HG03060 (cell line): ENCODE measurements around the gene C19orf25.
"Not testable (repeated sequence)": the region's sequence is repeated elsewhere in the genome, so short reads cannot be mapped to it uniquely, and the experiment has no call there.

Experiments used
- ATAC-seq: cut with Tn5 transposase; IDR thresholded peaks from one replicate; pipeline ENCODE4 v1.9.1; 2021; ENCODE audit warnings: low read depth, moderate number of reproducible peaks; ENCODE audit not compliant: unreplicated experiment

Gene C19orf25

DNA sequence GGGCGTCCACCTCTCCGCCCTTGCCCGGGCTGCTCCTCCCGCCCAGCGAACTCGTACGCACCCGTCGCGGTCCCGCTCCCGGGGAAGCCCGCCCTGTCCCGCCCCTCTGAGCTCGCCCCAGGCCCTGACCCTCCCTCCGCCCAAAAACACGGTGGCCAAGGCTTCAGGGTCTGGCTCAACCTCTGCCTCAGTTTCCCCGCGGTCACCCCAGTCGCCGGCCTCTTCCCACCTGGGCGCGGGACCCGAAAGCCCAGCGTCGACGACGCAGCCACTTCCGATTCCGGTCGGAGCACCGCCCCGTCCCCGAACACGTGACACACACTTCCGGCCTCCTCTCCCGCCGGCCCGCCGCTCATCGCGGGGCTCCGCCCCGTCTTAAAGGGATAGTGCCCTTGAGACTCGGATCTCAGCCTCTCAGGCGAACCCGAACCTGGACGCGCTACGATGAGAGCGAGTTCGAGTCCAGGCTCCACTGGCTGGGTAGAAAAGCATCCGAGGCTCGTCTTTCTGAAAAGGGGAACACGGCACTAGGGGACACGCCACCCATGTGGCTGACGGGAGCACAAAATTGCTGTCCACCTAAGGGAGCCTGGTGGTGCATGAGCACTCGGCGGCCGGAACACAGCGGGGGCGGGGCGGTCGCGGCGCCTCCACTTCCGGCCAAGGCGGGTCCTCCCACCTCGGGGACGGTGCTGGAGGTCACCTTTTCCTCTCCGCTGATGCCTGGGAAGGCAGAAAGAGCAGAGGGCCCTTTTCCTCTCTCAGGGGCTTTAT is at the start of gene C19orf25:
Gene C19orf25 (minus strand): TSS at position 282 of the 774 bp plus-strand sequence. CDS start 312 bp downstream, outside the sequence.
- peak; percentile 61 for ATAC-seq

DNA sequence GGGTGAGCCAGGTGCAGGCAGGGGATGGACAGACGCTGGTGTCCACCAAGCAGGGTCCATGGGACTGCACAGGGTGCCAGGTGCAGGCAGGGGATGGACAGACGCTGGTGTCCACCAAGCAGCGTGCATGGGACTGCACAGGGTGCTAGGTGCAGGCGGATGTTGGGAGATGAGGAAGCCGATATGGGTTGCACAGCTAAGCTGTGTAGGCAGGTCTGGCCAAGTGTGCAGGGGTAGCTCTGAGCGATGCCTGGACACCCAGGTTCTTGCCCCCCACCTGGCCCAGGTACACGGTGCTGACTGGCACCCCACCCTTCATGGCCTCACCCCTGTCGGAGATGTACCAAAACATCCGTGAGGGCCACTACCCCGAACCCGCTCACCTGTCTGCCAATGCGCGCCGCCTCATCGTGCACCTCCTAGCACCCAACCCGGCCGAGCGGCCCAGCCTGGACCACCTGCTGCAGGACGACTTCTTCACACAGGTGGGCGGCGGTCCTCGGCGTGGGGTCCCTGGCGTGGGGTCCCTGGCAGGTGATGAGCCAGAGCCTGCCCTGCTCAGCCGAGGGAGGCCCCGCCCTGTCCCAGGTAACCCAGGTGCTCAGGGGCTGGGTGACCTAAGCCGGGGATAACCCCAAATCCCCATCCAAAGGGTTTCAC is 48.8 kb upstream of the C19orf25 start:
- ATAC-seq = no peak

DNA sequence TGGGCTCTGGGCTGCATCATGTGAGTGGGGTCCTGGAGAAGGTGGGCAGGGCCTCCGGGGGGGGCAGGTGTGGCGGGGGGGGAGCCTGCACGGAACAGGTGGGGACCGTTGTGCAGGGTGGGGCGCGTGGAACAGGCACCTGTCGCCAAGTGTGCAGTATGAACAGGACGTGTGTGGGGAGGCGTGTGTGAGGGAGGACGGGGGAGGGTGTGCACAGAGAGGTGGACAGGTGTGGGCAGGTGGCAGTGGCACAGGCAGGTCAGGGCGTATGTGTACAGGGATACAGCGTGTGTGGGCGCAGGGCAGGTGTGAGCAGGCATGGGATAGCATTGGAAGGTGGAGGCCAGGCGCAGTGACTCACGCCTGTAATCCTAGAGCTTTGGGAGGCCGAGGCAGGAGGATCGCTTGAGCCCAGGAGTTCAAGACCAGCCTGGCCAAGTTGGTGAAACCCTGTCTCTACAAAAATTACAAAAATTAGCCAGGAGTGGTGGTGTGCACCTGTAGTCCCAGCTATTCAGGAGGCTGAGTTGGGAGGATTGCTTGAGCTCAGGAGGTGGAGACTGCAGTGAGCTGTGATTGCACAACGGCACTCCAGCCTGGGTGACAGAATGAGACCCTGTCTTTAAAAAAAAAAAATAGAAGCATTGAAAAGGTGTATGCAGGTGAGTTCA is 48.1 kb upstream of the C19orf25 start:
- no peak for ATAC-seq

DNA sequence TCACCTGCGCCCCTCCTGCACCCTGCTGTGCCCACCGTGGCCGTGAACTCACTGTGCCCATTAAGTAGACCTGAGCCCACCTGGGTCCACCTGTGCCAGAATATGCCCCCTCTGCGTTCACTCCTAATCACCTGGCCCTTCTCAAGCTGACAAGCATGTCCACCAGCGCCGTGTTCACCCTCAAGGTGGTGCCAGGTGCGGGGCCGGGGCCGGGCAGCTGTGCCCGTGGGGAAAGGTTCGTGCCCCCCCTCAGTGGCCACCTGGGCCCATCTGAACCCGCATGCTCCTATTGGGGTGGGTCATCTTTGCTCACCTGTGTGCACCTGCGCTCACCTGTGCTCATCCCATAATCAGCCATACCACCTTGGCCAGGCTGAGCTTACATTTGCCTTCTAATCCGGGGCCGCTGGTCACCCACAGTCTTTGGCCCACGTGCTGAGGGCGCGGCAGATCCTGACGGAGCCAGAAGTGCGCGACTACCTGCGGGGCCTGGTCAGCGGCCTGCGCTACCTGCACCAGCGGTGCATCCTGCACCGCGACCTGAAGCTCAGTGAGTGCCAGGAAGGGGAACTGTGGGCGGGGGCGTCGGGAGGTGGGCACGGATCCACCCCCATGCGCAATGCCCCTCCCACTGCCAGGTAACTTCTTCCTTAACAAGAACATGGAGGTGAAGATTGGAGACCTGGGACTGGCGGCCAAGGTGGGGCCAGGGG is 47.2 kb upstream of the C19orf25 start:
- no peak for ATAC-seq

DNA sequence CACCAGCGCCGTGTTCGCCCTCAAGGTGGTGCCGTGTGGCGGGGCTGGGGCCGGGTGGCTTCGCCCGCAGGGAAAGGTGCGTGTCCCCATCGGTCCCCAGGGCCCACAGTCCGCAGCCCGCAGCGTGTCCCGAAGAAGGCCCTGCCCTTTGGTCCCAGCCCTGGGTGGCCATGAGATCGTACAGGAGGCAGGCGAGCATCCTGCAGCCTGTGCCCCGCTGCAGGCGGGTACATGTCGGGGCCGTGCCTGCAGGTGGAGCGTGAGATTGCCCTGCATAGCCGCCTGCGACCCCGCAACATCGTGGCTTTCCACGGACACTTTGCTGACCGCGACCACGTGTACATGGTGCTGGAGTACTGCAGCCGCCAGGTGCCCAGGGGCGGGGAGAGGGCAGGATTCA is 46.3 kb upstream of the C19orf25 start:
- no peak for ATAC-seq

DNA sequence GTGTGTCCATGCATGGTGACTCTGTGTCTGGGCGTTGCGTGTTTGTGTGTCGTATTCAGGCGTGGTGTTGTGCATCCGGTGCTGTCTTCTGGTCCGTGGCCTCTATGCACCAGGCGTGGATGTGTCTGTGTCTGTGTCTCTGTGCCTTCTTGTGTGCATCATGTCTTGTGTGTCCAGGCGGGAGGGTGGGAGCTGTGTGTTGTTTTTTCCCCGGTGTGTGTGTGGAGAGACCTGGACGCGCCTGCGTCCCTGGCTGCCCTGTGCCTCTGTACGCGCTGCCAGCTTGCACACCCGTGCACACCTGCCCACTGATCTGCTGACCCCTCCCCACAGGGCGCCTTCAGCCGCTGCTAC is 45.9 kb upstream of the C19orf25 start:
- no peak for ATAC-seq

DNA sequence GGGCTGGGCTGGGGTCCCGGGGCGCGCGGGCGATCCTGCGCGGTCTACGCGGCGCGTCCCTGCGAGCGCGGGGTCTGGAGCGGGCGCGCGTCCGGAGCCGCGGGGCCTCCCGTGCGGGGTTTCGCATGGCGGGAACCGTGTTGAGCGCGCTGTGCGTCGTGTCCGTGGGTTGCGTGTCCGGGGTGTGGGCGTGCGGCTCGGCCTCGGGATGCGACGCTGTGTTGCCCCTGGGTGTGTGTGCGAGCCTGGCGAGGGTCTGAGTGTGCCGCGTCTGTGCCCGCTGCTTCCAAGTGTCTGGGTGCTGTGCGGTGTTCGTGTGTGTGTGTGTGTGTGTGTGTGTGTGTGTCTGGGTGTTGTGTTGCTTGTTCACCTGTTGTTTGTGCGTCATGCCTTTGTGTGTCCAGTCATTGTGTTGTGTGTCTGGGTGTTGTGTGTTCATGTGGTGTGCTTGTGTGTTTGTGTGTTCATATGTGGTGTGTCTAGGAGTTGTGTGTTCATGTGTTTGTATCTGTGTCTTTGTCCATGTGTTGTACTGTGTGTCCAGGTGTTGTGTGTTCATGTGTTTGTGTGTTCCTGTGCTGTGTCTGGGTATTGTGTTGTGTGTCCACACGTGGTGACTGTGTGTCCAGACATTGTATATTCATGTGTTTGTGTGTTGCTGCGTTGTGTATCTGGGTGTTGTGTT is 45.4 kb upstream of the C19orf25 start:
- ATAC-seq = no peak

DNA sequence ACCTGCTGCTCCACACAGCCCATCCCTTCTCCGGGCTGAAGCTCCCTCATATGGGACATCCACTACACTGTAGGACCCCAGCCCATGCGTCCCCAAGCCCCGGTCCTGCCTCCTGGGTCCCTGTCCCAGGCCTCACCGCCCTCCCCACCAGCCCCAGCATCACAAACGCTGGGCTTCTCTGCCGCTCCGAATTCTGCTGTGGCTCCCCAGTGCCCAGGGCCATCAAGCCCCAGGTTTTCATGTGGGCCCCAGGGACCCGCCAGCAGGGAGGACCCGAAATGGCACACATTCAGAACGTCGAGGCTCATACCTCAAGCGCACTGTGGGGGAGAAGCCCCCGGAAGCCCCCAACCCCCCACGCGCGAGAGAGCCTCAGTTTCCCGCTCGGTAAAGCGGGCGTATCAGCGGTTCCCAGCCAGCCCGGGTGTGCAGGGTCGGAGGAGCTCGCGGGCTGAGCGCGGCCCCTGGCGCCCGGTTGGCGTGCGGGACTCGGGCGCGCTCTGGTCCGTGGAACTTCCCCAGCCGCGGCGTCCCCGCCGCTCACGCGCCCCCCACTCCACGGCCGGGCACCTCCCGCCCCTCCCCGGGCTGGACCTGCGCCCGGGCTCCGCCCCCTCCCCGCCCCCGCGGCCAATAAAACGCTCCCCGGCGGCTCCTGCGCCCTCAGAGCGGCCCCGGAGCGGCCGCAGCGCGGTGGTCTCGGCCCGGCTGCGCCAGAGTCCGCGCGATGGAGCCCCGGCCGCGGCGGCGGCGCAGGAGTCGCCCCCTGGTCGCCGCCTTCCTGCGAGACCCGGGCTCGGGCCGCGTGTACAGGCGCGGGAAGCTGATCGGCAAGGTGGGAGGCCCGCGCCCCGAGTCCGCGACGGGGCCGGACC is 44.6 kb upstream of the C19orf25 start, which contains the start of gene PLK5:
Gene PLK5 (plus strand): TSS at position 666 of the 875 bp plus-strand sequence. CDS start 2,920 bp downstream, outside the sequence.
- ATAC-seq = no peak

DNA sequence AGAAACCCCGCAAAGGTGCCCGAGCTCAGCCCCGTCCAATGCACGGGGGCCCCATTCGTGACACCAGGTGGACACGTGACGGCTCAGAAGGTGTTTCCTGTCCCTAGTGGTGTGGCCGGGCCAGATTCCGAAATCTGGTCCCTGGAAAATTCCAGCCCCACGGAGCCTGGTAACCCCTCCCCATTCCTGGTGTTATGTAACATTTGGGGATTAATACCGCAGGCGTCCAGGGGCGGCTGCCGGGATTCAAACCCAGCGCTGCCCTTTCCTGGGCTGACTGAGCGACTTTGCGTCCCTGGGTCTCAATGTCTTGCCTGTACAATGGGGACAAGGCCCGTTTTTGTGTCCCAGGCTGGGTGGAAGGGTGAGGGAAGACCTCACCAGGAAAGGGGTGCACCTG is 43.8 kb upstream of the C19orf25 start:
- no peak for ATAC-seq

DNA sequence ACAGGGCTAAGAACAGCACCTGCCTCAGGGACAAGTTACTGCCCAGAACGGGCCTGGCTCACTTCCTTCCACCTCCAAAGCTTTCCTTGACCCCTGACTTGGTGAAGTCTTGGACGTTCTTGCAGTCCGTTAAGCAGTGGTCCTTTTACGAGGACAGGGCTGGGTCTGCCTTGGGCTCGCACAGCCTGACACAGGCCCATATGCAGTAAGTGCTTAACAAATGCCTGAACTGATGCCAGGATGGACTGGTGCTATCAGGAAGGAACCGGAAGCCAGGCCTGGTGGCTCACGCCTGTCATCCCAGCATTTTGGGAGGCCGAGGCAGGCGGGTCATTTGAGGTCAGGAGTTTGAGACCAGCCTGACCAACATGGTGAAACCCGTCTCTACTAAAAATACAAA is 43.0 kb upstream of the C19orf25 start:
- ATAC-seq = no peak

DNA sequence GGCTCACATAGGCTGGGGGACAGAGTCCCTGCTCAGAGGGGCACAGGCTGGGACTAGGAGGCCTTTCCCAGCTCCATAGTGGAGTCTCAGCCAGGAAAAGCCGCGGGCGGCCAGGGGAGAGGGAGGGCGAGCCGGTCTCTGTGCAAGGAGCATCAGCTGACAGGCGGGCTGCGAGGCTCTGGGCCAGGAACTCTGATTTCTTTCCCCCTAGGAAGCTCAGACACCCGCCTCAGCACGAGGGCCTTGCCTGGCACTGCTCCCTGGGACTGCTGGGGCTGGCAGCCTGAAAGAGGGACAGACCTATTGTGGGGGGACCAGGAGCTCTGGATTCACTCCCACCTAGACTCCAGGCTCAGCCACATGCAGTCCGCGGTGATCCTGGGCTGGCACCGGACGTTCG is 42.6 kb upstream of the C19orf25 start:
- no peak for ATAC-seq

DNA sequence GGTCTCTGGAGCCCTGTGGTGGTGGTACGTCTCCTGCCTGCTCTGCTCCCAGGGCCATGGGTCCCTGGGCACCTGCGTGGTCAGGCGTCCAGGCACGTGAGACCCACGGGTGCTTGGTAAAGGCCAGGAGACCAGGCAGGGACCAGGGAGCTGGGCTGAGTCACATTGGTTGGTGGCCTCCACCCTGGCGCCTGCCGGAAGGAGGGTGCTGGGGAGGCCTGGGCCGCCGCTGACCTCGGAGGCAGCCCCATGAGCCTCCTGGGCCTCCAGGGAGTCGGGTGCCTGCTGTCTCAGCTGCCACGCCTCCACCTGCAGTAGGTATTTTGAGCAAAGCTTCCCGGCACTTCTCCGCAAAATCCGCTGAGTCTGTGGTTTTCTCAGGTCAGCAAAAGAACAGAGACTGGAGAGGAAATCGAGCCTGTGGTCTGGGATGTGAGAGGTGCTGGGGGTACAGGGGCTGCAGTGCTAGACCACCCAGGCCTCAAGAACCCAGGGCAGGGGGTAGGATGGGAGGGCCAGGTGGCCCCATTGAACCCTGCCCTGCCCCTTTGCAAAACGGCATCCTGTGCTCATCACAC is 41.3 kb upstream of the C19orf25 start:
- no peak for ATAC-seq

DNA sequence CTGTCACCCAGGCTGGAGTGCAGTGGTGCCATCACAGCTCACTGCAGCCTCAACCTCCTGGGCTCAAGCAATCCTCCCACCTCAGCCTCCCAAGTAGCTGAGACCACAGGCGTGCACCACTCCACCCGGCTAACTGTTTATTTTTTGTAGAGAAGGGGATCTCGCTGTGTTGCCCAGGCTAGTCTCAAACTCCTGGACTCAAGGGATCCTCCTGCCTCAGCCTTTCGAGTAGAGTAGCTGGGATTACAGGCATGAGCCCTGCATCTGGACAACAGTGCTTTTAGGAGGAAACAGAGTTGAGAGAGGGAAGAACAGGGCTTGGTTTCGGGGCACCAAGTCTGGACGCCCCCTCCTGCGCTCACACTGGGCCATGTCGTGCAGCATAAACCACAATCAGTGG is 40.8 kb upstream of the C19orf25 start:
- ATAC-seq = not testable (repeated sequence)

DNA sequence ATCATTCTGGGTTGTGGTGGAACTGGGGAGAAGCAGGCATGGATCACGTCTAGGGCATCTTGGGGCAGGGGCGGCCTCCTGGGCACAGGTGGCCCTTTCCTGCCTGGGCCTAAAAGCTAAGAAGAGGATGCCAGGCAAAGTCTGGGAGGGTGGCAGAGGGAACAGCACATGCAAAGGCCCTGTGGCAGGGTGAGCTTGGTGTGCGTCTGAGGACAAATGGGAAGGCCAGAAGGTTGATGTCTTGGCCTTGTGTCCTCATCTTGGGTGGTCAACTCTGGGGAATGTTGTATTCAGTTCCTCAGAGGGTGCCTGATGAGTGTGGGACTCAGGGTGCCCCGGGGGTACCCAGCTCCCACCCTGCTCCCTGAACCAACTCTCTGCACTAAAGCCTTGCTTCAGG is 39.5 kb upstream of the C19orf25 start:
- no peak for ATAC-seq

DNA sequence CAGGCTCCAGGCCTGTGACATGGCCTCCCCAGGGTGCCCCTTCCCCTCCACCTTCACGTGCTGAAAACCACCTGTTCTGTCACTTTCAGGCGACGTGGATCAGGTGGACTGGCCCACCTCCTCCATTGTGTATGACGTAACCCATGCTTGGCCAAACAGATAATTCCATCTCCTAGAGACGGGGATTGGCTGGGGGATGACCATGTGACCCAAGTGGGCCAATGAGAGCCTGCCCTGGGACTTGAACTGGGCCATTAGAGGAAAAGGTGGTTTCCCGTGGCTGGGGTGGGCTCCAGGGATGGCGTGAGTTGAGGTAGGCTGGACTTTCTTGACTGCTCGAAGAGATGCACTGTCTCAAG is 37.4 kb upstream of the C19orf25 start:
- no peak for ATAC-seq

DNA sequence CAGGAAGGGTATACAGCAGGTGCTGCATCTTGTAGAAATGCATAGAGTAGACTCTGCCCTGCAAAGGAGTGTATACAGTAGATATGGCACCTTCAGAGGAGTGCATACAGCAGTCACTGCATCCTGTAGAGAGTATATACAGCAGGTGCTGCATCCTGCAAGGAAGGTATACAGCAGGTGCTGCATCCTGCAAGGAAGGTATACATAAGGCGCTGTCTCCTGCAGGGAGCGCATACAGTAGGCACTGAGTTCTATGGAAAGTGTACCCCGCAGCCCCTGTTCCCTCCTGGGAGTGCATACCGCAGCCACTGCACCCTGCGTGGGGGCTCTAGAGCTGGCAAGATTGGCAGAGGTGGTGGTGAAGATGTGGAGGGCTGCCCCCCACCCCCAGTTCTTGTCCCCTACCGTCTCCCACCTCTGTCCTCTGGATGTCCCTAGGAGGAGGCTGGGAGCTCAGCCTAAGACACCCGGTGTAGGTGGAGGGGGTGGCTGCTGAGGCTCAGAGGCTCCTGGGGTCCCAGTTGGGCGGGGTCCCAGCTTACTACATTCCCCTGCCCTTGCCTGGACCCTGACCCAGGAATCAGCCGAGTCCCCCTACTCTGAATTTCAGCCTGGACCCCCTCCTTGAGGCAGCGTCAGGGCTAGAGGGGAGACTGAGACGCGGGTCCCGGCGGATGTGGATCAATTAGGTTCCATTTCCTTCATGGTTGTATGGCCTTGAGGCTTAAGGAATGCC is 36.1 kb upstream of the C19orf25 start:
- no peak for ATAC-seq

DNA sequence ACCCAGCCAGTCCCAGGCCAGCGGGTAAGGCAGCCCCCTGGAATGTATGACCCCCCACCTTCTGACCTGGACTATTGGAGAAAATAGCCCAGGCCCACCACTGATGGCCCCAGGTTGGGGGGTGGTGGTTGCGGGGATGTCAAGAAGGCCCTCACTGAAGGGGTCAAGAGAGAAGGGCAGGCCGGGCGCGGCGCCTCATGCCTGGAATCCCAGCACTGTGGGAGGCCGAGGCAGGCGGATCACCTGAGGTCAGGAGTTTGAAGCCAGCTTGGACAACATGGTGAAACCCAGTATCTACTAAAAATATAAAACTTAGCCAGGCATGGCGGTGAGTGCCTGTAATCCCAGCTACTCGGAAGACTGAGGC is 35.3 kb upstream of the C19orf25 start:
- no peak for ATAC-seq

DNA sequence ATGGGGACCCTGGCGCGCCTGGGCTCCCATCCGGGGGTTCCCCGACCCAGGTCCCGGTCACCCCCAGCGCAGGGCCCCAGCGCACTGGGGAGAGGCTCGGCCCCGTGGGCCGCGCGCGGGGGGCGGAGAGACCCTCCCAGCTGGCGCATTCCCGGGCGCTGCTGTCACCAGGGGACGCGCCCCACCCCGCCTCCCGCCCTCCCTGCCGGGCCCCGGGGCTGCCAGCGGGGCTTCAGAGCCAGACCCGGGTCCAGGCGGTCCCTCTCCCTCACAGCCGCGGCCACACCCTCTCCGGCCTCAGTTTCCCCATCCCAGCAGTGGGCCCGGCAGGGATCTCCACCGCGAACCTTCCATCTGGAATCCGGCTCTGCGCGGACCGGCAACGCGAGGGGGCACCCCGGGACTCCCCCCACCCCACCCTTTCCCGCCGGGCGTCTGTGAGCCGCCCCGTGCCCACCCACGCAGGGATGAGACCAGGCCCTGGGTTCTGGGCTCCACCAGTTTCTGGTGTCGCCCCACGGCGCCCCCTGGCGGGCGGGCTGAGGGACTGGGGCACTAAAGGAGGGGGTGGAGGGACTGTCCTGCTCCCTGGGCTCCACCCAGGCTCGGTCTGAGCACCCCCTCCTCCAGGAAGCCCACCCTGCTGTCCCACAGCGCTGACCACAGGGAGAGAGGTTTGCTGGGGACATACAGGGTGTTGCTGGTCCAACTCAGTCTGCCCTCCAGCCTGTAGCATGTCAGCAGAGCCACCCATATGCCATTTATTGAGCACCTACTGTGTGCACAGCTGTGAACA is 34.7 kb upstream of the C19orf25 start:
- no peak for ATAC-seq
